T-helper 1 cell treated with Interleukin-12 subunit alpha and Interleukin-12 subunit beta and Interleukin-4 antibody, amounts not matched to agents 30 μg/mL and 1 μg/mL, for 36 hours (primary cell): ENCODE results near the gene LGALS9.
A peak's percentile ranks its signal among the peaks of the same experiment; 100 is the strongest.
"Not testable (repeated sequence)": the region's sequence is repeated elsewhere in the genome, so short reads cannot be mapped to it uniquely, and the experiment has no call there.

Experiments
- H3K27ac Mint-ChIP-seq: one replicate; pipeline ENCODE4 v1.8.0; 2021; ENCODE audit warnings: mild to moderate bottlenecking, mixed read lengths
- H3K27me3 Mint-ChIP-seq: one replicate; pipeline ENCODE4 v1.8.0; 2021; ENCODE audit warnings: low read depth, mixed read lengths
- H3K36me3 Mint-ChIP-seq: one replicate; pipeline ENCODE4 v1.8.0; 2021; ENCODE audit warnings: low read depth, mixed read lengths
- H3K4me1 Mint-ChIP-seq: one replicate; pipeline ENCODE4 v1.8.0; 2021; ENCODE audit warnings: low read depth, mixed read lengths
- H3K4me3 Mint-ChIP-seq: one replicate; pipeline ENCODE4 v1.8.0; 2021; ENCODE audit warnings: mild to moderate bottlenecking, moderate library complexity, mixed read lengths
- H3K9me3 Mint-ChIP-seq: one replicate; pipeline ENCODE4 v1.8.0; 2021; ENCODE audit warnings: mixed read lengths

LGALS9 gene

GRCh38 chr17:27629260-27629659 is 1.7 kb upstream of the LGALS9 start:
- not testable (repeated sequence) for H3K27ac Mint-ChIP-seq, H3K27me3 Mint-ChIP-seq, H3K4me3 Mint-ChIP-seq, H3K9me3 Mint-ChIP-seq
- peaks cover 38% of the 10 kb centered on the region for H3K4me1 Mint-ChIP-seq
- H3K36me3 Mint-ChIP-seq = peaks cover 29% of the 10 kb centered on the region

DNA sequence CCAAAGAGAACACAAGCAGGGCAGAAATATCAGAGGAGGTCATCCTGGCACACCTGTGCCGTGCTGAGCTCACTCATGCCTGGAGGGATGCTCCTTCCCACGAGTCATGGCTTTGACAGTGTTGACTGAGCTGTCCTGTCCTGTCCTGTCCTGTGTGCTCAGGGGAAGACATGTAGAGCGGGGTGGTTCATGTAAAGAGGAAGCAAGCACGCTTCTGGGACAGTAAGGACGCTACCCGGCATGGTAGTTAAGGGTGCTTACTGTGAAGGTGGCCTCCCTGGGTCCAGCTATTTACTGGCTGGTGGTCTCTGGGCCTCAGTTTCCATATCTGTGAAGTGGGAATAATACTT is 398 bp downstream of the LGALS9 start:
- no peaks in the 10 kb centered on the region for H3K9me3 Mint-ChIP-seq
- H3K4me3 Mint-ChIP-seq = peak overlapping the region; percentile 87
- H3K27me3 Mint-ChIP-seq = no peaks in the 10 kb centered on the region
- peaks cover 51% of the 10 kb centered on the region for H3K4me1 Mint-ChIP-seq
- peak overlapping the region; percentile 89 for H3K27ac Mint-ChIP-seq
- H3K36me3 Mint-ChIP-seq = peaks cover 35% of the 10 kb centered on the region

- Mint-ChIP-seq H3K27me3 (no peaks in the 10 kb centered on the region), H3K27ac (peak overlapping the region; percentile 89), H3K4me1 (peaks cover 51% of the 10 kb centered on the region), H3K4me3 (peak overlapping the region; percentile 87), H3K9me3 (no peaks in the 10 kb centered on the region), H3K36me3 (peaks cover 30% of the 10 kb centered on the region)
These were observed 1.1 kb downstream of the LGALS9 start for GRCh38 chr17:27631897-27632725.

GRCh38 chr17:27632766-27633165 is 1.8 kb downstream of the LGALS9 start:
- H3K4me1 Mint-ChIP-seq = peaks cover 50% of the 10 kb centered on the region
- H3K27ac Mint-ChIP-seq = peak overlapping the region; percentile 15
- not testable (repeated sequence) for H3K9me3 Mint-ChIP-seq

GRCh38 chr17:27633312-27634025 is 2.5 kb downstream of the LGALS9 start:
- Mint-ChIP-seq H3K4me1 (peaks cover 42% of the 10 kb centered on the region), H3K27ac (no peak overlapping the region)

More at GRCh38 chr17:27632766-27633165, 1.8 kb downstream of the LGALS9 start:
- H3K36me3 Mint-ChIP-seq = peaks cover 30% of the 10 kb centered on the region
- H3K27me3 Mint-ChIP-seq = not testable (repeated sequence)
- peak overlapping the region; percentile 21 for H3K4me3 Mint-ChIP-seq

DNA sequence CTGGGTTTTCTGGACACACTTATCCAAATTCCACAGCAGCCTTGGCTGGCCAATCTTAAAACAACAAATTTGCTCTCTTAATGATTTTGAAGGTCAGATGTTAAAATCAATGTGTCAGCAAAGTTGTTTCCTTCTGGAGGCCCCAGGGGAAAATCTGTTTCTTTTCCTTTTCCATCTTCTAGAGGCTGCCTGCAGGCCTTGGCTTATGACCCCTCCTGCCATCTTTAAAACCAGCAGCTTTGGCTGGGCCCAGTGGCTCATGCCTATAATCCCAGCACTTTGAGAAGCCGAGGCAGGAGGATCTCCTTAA is 3.0 kb downstream of the LGALS9 start:
- peaks cover 30% of the 10 kb centered on the region for H3K36me3 Mint-ChIP-seq
- no peaks in the 10 kb centered on the region for H3K27me3 Mint-ChIP-seq
- peaks cover 42% of the 10 kb centered on the region for H3K4me1 Mint-ChIP-seq
- no peak overlapping the region for H3K4me3 Mint-ChIP-seq
- H3K27ac Mint-ChIP-seq = no peak overlapping the region
- H3K9me3 Mint-ChIP-seq = no peaks in the 10 kb centered on the region

More at GRCh38 chr17:27633312-27634025, 2.5 kb downstream of the LGALS9 start:
- H3K4me3 Mint-ChIP-seq = no peak overlapping the region
- peaks cover 30% of the 10 kb centered on the region for H3K36me3 Mint-ChIP-seq
- no peaks in the 10 kb centered on the region for H3K27me3 Mint-ChIP-seq
- H3K9me3 Mint-ChIP-seq = no peaks in the 10 kb centered on the region

- Mint-ChIP-seq H3K9me3 (no peaks in the 10 kb centered on the region), H3K27me3 (no peaks in the 10 kb centered on the region), H3K4me1 (peaks cover 37% of the 10 kb centered on the region), H3K27ac (peak overlapping the region; percentile 27), H3K36me3 (peaks cover 26% of the 10 kb centered on the region), H3K4me3 (no peak overlapping the region)
These were observed 3.8 kb downstream of the LGALS9 start for GRCh38 chr17:27634776-27635175.

DNA sequence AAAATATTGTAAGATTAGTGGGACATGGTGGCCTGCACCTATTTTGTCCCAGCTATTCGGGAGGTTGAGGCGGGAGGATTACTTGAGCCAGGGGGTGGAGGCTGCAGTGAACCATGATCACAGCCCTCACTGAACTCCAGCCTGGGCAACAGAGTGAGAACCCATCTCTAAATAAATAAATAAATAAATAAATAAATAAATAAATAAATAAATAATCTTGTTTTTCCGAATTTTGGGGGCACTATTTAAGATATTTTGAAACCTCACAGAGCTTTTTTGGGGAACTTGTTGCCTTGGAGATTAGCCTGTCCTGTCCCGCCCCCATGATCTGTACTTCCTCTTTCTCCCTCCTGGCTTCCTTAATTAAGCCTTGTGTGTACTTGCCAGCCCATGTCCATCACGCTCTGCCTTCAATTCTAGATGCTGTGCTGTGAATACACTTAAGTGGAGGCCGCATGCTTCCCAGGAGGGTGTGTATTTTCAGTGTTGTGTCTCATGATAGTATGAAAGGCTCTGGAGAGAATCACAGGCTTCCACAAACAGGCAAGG is 4.4 kb downstream of the LGALS9 start:
- Mint-ChIP-seq H3K9me3 (no peaks in the 10 kb centered on the region), H3K27me3 (no peaks in the 10 kb centered on the region), H3K4me1 (peaks cover 31% of the 10 kb centered on the region), H3K36me3 (peaks cover 25% of the 10 kb centered on the region), H3K4me3 (no peak overlapping the region), H3K27ac (peak overlapping the region; percentile 70)

DNA sequence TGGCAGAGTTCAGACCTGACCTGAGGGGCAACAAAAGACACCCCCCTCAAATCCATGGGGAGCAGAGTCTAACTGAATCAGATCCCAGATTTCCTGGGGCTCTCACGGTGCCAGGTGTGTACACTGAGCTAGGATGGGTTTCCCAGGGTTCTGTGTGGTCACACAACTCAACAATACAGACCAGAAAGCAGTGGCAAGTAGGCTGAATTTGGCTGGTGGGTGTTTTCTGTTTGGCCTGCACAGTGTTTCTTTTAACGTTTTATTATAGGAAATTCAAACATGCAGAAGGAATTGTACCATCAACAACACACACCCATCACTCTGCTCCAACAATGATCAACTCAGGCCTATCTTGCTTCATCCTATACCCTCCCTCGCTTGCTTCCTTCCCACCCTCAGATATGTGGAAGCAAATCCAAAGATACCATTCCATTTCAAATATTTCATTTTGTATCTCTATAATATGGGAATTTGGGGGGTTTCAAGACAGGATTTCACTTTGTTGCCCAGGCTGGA is 5.1 kb downstream of the LGALS9 start:
- not testable (repeated sequence) for H3K27ac Mint-ChIP-seq, H3K9me3 Mint-ChIP-seq, H3K4me3 Mint-ChIP-seq, H3K27me3 Mint-ChIP-seq
- Mint-ChIP-seq H3K36me3 (peaks cover 26% of the 10 kb centered on the region), H3K4me1 (peaks cover 26% of the 10 kb centered on the region)

DNA sequence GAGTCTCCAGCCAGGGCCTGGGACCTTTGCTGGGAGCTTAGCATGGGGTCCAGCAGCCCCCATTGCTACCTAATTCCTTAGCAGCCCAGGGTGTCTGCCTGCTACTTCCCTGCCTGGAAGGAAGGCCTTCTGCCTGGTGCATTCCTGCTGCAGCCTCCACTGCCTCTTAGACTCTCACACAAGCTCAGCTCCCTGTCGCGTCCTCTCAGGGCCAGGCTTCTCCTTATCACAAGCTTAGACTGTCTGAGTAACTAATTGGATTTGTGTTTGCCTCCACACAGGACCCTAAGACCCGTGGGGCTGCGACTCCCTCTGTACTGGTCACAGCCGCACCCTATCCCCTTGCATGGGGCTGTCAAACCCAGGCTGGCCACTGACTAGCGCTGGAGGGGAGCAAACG is 6.8 kb downstream of the LGALS9 start:
- H3K27ac Mint-ChIP-seq, H3K4me3 Mint-ChIP-seq, H3K9me3 Mint-ChIP-seq, H3K27me3 Mint-ChIP-seq: not testable (repeated sequence)
- Mint-ChIP-seq H3K4me1 (peaks cover 19% of the 10 kb centered on the region), H3K36me3 (peaks cover 28% of the 10 kb centered on the region)

DNA sequence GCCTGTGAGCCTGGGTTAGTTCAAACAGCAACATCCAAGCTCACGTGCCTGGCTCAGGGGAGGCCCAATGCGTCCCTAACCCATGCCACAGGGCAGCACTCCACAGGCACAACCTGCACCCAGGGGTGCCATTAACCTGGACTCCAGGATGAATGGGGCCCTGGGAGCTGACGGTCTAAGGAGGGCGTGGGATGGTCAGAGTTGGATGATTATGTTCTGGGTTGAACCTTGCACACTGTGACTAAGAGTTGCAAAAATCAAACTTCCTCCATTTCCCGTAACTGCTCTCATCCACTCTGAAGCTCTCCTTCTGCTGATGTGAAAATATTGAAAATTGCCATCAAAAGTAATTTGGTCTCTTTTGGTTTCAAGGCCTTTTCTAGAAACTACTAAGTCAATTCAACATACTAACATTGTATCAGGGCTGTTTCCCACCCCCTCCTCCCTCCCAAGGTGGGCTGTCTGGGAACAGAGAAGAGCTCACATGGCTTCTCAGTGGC is 7.5 kb downstream of the LGALS9 start:
- Mint-ChIP-seq H3K4me1 (peaks cover 15% of the 10 kb centered on the region), H3K36me3 (peaks cover 30% of the 10 kb centered on the region)
- H3K4me3 Mint-ChIP-seq, H3K9me3 Mint-ChIP-seq, H3K27me3 Mint-ChIP-seq, H3K27ac Mint-ChIP-seq: not testable (repeated sequence)

DNA sequence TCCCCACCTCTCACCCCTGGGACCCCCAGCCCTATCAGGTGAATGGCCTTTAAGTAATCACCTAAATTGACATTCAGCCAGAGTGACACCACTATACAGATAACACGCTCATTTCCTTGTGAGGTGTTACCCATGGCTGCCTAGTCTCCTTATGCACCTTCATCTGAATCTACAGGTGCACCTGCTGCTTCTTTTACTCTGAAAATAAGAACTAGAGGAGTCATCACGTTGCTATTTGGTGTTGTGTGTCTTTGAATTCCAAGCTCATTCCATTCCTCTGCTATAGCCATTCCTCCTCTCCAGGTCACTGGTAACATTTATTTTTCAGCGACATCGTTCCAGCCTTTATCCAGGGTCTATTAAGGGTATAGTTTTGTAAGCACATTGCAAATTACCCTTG is 9.8 kb downstream of the LGALS9 start:
- no peaks in the 10 kb centered on the region for H3K9me3 Mint-ChIP-seq
- peaks cover 28% of the 10 kb centered on the region for H3K36me3 Mint-ChIP-seq
- H3K4me3 Mint-ChIP-seq = no peak overlapping the region
- H3K4me1 Mint-ChIP-seq = peaks cover 1% of the 10 kb centered on the region
- H3K27me3 Mint-ChIP-seq = no peaks in the 10 kb centered on the region
- H3K27ac Mint-ChIP-seq = no peak overlapping the region

GRCh38 chr17:27644586-27644985 is 13.6 kb downstream of the LGALS9 start:
- Mint-ChIP-seq H3K27me3 (no peaks in the 10 kb centered on the region), H3K4me3 (no peak overlapping the region), H3K9me3 (no peaks in the 10 kb centered on the region), H3K36me3 (peaks cover 37% of the 10 kb centered on the region), H3K4me1 (peaks cover 2% of the 10 kb centered on the region), H3K27ac (no peak overlapping the region)

GRCh38 chr17:27645621-27646020 is 14.6 kb downstream of the LGALS9 start:
- H3K27me3 Mint-ChIP-seq, H3K4me3 Mint-ChIP-seq, H3K27ac Mint-ChIP-seq, H3K9me3 Mint-ChIP-seq, H3K4me1 Mint-ChIP-seq: not testable (repeated sequence)
- peaks cover 31% of the 10 kb centered on the region for H3K36me3 Mint-ChIP-seq

GRCh38 chr17:27646232-27646631 is 15.2 kb downstream of the LGALS9 start:
- Mint-ChIP-seq H3K27ac (no peak overlapping the region), H3K36me3 (peaks cover 27% of the 10 kb centered on the region), H3K9me3 (no peaks in the 10 kb centered on the region), H3K4me3 (no peak overlapping the region), H3K4me1 (peaks cover 2% of the 10 kb centered on the region), H3K27me3 (no peaks in the 10 kb centered on the region)
